ENCODE data around the gene PRR16. TPM values are rescaled to one million over a fixed set of nuclear protein-coding genes. Genes with fewer than 3 reads are reported as not detected.

The PRR16 gene
- not detected in 2 replicates for total RNA-seq

GRCh38 chr5:120463991-120464626, at the start of gene PRR16:
Gene PRR16 (plus strand): TSS chr5:120464300.

Measured in mammary microvascular endothelial cell (primary cell).